GM18508 (cell line): ENCODE results near the gene ATG16L2.

Experiments used
- ATAC-seq: cut with Tn5 transposase; IDR thresholded peaks from one replicate; pipeline ENCODE4 v1.9.1; 2021; ENCODE audit warnings: moderate number of reproducible peaks; ENCODE audit not compliant: insufficient read depth, unreplicated experiment

ATG16L2 gene, protein sequence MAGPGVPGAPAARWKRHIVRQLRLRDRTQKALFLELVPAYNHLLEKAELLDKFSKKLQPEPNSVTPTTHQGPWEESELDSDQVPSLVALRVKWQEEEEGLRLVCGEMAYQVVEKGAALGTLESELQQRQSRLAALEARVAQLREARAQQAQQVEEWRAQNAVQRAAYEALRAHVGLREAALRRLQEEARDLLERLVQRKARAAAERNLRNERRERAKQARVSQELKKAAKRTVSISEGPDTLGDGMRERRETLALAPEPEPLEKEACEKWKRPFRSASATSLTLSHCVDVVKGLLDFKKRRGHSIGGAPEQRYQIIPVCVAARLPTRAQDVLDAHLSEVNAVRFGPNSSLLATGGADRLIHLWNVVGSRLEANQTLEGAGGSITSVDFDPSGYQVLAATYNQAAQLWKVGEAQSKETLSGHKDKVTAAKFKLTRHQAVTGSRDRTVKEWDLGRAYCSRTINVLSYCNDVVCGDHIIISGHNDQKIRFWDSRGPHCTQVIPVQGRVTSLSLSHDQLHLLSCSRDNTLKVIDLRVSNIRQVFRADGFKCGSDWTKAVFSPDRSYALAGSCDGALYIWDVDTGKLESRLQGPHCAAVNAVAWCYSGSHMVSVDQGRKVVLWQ

DNA sequence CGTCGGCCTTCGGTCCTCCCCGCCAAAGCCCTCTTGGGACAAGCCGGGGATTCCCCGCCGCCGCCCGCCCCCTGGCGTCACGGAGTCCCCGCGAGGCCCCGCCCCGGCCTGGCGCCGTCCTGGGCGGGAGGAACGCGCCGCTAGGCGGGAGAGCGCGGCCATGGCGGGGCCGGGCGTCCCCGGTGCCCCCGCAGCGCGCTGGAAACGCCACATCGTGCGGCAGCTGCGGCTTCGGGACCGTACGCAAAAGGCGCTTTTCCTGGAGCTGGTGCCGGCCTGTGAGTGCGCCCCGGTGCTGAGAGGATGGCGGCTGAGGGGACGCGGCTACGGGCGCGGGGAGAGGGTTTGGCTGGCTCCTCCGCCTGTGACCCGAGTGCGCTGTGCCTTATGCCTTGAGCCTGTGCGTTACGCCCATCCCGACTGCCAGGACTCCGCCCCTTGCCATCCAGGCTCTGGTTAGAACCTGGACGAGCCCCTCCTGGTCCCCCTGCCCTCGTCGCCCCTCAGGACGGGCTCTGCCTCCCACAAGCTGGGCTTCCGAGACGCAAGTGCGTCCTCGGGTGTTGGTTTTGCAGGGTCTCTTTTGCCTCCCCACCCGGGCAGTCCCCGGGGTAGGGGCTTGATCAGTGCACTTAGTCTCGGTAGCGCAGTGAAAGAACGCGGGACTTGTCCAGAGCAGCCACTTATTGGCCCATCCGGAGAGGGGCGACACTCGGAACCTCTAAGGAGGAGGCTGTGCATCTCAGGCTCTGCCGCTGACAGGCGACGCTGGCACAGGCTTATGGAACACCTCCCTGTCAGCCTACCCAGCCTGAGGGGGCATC, at the start of gene ATG16L2:
TSS of gene ATG16L2 (plus strand) at position 126 of the 824 bp plus-strand sequence. CDS start at position 161, 35 bp downstream.
- ATAC-seq: no peak

DNA sequence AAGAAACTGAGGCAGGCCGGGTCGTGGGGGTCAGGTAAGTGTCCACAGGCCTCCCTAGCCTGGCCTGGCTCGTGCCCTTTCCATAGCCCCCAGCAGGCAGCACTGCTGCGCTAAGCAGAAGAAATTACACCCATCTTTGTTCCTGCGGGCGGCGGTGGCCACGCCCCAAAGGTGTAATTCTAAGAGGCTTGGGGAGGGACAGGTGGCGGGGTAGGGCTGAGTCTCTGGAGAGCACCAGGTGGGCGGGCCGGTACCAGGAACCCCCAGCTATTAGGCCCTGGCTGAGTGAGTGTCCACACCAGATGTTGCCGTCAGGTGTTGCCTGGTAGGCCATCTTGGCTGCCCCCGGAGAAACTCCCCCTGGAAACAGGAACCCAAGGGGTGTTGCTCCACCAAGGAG, 49.7 kb upstream of the ATG16L2 start:
- no peak for ATAC-seq

DNA sequence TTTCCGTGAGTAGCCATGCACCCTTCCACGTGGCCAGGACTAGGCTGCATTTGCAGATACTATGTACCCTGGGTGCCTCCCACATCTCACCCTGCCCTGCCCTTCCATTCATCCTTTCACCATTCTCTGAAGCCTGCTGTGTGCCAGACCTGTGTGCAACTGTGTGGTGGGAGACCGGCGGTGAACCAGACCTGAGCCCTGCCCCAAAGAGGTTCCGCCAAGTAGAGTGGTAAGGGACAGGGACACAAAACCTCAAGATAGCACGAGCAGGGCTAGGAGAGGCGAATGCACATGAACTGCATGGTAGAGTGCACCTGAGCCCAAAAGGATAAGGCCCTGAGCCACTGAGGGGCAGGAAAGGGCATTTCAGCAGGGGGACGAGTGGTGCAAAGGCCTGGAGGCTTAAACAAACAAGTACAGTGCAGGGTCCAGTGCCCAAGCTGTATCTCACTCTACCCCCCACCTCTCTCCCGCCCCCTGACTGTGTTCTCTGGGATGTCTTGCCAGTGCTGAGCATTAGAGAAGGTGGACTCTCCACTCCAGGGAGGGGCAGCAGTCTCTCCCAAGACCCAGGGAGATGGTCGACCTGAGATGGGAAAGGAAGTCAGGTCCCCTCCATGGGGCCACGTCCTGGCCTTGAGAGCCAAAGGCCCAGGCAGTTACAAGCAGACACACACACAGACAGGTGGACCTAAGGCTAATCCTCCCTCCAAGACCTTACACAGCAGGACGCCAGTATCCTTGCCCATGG, 47.9 kb upstream of the ATG16L2 start:
- ATAC-seq: no peak

DNA sequence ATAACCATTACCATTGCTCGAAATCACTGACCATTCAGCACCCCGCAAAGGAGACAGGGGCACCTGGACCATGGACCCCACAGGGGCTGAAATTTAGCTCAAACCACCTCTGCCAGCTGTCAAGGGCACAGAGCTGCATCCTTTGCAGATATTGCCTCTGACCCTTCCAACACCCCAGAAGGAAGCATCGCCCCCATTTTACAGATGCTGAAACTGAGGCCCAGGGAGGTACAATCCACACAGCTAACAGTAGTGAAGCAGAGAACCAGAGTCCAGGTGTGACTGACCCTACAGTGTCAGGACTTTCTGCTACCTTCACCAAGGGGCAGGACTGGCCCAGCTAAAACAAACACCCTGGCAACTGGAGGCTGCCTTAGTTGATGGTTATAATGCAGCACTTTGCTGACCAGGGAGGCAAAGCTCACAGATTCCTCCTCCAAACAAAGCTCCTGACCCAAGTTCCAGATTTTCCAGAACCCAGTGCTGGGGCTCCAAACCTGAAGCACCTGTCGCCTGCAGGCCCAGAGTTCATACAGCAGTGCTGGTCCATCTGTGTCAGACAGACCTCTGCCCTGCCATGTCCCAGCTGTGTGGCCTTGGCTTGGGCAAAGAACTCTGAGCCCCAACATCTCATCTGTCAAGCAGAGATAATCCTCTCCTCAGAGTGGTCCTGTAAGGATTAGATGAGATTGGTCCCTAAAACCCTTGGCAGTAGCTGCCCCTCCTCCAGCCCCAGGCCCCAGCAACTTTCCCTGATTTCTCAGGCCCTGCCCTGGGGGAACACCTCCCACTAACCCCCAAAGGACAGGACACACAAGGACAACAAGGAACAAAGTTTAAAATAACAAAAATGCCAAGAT, 46.8 kb upstream of the ATG16L2 start:
- ATAC-seq: no peak

DNA sequence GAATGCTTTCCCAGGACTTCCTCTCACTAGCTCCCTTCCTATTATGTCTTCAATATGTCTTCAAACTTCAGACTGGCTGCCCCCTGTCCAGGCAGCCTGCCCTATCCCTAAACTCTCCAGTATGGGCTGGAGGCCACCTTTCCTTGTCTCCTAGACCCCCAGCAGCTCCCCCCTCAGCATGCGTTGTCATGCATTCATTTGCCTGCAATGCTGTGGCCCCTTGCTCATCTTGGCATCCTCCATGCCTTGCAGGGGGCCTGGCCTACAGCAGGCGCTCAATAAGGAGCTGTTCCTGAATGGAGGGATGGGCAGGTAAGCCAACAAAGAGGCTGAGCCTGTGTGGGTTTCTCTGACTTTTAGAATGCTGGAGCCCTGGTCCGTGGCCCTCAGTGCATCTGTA, 45.6 kb upstream of the ATG16L2 start:
- ATAC-seq: no peak

DNA sequence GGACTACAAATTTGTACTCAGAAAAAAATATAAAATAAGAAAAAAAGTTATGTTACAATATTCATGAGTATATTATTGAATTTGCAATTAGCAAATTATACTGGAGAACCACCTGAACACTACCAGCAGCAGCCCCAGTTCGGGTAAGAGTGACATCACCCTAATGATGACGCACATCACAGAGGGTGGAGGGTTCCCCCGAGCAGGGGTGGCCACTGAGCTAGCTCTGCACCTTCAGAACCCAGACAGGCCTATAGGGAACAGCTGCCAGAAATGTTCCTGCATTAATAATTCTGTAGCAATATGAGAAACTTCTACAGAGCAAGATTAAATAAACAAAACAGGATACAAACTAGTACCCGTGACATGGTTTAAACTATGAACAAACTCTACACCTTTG, 44.5 kb upstream of the ATG16L2 start:
- no peak for ATAC-seq

DNA sequence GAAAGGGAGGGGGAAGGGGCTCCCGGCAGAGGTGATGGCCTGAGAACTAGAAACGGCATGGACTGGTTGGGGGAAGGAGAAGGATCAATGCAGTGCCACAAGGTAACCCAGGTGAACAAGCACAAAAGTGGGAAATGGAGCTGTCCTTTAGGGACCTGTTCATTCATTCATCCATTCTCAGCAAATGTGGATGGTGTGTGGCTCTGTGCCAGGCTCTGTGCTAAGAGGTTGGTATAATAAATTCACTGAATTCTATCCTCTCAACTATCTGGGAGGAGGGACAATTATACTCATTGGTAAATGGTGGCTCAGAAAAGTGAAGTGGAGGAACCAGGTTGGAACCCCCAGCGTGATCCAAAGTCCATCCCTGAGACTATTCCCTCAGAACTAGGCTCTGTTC, 43.4 kb upstream of the ATG16L2 start:
- no peak for ATAC-seq

DNA sequence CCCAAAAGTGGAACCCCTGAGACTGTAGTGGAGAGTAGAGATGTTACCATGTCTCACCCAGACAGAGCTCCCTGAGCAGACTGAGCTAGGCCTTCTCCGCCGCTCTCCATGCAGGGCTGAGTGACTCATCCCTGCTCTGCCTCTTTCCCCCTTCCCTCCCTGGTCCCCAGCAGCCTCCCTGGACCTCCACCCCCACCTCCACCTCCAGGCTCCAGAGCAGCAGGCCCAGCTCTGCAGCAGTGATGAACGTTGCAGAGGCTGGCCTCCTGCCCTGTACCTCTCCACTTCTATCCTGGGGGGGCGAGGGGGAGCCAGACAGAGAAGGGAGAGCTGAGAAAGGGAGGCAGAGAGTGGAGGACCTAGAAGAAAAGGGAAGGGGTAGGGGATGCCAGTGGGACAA, 42.7 kb upstream of the ATG16L2 start:
- no peak for ATAC-seq

DNA sequence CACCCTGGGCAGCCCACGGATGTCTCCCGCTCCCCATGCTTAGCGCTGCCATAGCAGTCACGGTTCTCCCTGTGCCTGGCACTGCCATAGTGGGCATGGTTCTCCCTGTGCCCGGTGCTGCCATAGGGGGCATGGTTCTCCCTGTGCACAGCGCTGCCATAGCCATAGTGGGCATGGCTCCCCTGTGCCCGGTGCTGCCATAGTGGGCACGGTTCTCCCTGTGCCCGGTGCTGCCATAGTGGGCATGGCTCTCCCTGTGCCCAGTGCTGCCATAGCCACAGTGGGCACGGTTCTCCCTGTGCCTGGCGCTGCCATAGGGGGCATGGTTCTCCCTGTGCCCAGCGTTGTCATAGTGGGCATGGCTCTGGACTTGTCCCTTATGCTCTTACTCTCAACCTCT, 42.2 kb upstream of the ATG16L2 start:
- no peak for ATAC-seq

DNA sequence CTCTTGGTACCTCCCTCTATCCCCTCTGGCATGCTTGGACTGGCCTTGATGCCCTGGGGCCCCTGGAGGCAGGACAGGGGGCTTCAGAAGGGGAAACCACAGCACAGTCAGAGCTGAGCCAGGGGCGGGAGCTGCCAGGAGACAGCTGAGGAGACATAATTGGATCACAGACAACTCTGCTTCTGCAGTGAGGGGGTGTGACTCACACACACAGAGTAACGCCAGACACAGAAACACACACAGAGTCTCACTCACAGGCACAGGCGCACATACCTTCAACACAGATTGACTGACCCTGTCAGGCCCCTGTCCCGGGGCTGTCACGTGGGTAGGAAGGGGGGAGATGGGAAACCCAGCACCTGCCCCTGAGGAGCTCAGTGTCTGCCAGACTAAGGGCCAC, 40.9 kb upstream of the ATG16L2 start:
- ATAC-seq: no peak

DNA sequence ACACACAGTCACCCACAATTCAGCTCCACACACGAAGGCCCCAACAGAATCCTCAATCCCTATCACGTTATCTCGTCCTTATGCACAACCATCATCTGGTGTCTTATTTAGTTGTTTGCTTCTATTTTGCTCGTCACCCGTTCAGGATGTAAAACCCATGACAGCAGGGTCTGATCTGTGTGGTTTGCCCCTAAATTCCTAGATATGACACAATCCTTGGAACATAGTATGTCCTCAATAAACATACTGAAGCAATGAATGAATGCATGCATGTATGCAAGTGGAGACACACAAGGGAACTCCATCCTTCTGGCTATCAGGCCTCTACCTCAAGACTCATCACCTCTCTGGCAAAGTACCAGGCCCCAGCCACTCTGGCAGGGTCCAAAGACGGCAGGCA, 40.5 kb upstream of the ATG16L2 start:
- no peak for ATAC-seq

DNA sequence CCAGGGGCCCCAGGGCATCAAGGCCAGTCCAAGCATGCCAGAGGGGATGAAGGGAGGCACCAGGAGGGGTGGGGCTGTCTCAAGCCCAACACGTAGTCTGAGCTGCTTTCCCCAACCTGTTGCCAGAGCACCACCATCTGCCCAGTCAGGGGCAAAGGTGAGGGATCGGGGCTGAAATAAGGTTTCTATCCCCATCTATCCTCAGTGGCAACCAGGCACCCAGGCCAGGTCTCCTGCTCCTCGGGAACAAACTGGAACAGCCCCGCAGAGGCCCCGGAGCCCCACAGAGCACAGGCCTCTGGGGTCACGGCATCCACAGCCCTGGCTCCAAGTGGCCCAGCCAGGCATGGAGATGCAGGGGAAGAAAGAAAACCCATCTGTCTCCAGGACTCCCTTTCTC, 39.7 kb upstream of the ATG16L2 start:
- no peak for ATAC-seq

DNA sequence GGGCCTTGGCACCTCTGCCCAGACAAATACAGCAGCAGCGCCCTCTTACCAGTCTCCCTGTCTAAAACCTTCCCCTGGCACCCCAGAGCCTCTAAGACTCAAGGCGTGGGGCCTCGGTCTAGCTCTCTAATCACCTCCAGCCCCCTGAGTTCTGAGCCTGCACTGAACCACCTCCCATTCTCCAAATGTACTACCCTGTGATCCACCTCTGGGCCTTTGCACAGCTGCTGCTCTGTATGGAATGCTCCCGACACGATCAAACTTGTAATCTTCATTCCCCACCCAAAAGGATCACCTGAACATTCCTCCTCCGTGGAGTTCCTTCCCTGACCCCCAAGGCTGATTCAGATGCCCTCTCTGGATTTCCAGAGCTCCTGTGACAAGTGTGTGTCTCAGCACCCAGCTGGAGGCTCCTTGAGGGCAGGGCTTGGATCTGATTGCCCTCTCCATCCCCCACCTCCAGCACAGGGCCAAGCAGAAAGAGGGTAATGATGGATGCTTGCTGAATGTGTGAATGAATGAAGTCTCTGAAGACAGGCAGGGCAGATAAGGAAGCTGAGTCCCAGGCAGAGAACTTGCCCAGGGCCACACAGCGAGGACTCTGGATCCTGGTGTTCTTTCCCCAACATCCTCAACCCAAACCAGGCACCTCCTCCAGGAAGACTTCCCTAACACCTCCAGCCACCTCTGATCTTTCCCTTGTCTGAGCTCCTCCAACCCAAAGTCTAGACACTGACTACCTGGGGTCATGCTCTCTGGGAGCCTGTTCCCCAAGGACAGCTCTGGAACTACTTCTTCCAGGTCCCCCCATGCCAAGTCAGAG, 38.7 kb upstream of the ATG16L2 start:
- ATAC-seq: no peak

DNA sequence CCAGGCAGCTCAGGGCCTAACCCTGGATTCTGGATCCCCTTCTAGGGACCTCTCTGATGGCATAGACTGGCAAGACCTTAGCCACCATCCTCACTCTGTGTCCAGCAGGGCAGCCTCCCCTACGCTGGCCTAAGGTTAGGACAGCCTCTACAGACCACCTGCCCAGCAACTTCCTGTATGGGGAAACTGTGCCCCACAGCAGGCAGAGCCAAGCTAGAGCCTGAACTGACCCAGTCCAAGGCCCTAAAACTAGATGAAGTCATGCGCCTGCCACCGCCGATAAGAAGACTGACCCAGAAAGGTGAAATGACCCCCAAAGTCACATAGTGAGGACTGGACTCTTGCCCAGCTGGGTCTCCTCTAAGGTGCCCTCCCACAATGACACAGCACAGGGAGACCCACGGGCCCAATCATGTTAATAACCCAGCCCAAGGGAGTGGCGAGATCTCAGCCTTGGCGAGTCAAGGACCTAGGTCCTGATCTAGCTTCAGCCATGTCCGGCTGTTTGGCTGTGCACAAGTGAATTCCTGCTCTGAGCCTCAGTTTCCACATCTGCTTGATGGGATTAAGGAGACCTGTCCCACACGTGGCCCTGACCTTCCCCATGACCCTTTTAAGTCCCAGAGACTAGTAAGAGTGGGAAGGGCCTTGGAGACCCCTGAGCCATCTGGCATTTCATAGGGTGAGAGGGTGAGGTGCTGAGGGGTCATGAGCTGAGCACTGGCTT, 37.9 kb upstream of the ATG16L2 start:
- ATAC-seq: no peak

DNA sequence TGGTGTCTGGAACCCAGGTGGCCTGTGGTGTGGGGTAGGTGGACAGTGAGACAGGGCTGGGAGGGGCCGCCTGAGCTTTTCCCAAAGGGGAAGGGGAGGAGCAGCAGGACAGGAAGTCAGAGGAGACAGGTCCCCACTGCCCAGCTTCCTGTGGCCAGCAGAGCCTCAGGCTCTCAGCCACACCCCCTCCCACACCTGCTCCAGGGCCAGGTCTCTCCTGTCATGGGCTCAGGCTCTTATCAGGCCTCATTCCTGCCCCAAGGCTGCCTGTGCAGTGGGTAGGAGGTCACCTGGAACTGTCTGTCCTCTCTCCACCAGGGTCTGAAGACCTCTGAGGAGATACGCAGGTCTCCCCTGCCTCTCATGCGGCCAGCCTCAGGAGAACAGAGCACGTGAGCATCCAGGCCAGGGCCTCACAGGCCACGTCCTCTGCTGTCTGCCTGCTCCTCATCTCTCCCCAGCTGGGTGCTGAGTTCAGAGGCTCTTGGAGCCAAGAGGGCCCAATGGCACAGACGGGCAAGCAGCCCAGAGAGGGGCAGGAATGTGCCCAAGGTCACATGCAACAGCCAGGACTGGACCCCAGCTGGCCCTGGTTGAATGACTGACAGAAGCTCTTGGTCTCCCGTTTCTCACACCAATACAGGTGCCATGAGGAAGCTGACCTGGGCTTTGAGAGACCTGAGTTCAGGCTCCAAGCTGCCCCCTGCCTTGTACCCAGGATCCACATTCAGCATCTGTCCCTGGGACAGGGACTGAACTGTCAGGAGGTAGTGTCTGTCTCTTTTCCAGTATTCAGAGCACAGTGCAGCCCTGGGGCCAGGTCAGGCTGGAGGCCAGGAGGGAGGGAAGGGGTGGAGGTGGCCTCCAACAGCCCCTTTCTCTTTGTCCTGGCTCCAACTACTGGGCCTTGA, 37.1 kb upstream of the ATG16L2 start:
- ATAC-seq: no peak

DNA sequence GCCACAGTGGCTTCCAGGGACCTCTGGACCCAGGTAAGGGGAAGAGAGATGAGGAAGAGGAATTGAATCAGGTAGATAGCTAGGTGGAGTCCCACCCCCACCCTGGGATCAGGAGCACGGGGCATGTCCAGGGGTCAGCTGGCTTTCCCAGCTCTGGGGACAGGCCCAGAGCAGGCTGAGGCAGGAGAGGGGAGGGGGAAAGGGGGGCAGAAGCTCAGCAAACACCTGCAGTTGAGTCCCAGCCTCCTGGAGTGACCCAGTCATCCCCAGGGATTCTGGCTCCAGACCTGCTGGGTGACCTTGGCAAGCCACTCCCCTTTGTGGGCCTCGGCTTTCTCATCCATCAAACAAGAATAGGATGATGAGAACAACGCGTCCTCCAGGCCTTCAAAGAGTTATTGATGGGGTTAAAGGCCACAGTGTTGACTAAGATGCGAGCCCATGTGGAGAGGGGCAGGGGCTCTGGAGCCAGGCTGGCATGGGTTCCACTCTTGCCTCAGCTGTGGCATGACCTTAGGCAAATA, 36.4 kb upstream of the ATG16L2 start:
- ATAC-seq: no peak
